KOPT-K1 (cell line): Measurements from ENCODE around the gene HELQ.

ENCODE experiments used
- H3K27ac ChIP-seq: fragments of 200-600 bp; sonication (generic); 2 replicates; pipeline ENCODE4 v1.5.1; 2016; ENCODE audit warnings: antibody characterized with exemption, mild to moderate bottlenecking, low read depth, low read length; ENCODE audit not compliant: poor library complexity, severe bottlenecking
- H3K36me3 ChIP-seq: fragments of 200-600 bp; sonication (generic); 2 replicates; pipeline ENCODE4 v1.5.1; 2017; ENCODE audit warnings: antibody characterized with exemption, mild to moderate bottlenecking, low read length, moderate library complexity; ENCODE audit not compliant: insufficient read depth
- H3K9me3 ChIP-seq: fragments of 200-600 bp; sonication (generic); 2 replicates; pipeline ENCODE4 v1.5.1; 2017; ENCODE audit warnings: antibody characterized with exemption, low read length, mild to moderate bottlenecking; ENCODE audit not compliant: insufficient read depth, poor library complexity, severe bottlenecking

HELQ gene

DNA sequence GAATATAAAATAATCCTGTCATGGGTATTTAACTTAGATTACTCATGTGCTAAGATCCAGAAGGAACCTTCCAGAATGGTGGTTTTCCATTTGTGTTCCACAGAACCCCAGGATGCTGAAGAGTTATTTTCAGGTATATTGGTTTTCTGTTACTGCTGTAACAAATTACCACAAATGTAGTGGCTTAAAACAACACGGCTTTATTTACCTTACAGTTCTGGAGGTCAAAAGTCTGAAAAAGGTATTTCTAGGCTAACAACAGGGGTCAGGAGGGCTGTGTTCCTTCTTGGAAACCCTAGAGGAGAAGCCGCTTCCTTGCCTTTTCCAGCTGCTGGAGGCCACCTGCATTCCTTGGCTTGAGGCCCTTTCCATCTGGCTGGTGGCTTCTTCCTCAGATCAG lies 63.1 kb downstream of the HELQ start:
- no peaks in the 10 kb centered on the region for H3K9me3 ChIP-seq
- no peak overlapping the region for H3K27ac ChIP-seq
- no peaks in the 10 kb centered on the region for H3K36me3 ChIP-seq

DNA sequence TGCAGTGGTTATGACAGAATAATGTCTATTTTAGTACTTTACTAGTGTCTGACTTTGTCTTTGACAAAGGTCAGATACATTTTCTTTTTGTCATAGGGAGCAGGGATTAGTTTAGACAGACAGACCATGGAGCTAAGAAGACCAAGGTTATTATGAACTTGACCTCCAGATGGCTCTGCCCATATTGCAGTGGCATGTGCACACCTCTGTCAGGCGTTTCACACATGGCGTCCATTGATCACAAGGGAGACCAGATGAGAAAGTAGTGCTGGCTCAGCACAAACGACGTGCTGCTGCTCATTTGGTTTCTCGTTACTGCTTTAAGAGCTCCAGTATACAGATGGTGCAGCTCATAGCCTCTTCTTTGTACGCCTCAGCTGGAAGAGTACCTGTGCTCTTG lies 64.7 kb downstream of the HELQ start:
- Histone ChIP-seq H3K9me3 (no peaks in the 10 kb centered on the region), H3K36me3 (no peaks in the 10 kb centered on the region), H3K27ac (no peak overlapping the region)

DNA sequence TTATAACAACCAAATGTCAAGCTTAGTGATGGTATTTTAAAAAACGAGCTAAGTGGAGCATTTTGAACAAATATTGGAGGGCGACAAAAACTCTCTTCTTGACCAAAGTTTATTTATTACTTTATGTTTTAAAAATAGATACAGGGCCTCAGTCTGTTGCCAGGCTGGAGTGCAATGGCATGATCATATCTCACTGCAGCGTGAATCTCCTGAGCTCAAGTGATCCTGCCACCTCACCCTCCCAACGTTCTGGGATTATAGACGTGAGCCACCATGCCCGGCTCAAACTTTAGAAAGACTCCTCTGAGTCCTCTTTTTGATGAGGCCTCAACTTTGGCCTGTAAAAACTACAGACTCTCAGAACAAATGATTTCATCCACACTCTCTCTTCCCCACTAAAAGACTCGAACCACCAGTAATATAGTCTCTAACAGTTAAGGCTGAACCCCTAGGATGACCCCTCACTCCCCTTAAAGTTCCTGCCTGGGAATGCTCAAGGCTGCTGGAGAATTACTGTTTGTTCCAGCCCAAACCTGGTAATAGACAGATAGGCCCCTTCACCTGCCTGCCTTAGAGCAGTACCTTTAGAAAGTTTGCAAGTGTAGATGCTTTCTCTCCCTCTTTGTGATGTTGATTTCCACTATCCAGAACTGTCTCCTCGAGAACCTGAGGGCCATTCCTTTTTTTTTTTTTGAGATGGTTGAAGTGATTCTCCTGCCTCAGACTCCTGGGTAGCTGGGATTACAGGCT lies 65.7 kb downstream of the HELQ start:
- no peaks in the 10 kb centered on the region for H3K9me3 ChIP-seq
- no peak overlapping the region for H3K27ac ChIP-seq
- H3K36me3 ChIP-seq, result no peaks in the 10 kb centered on the region

DNA sequence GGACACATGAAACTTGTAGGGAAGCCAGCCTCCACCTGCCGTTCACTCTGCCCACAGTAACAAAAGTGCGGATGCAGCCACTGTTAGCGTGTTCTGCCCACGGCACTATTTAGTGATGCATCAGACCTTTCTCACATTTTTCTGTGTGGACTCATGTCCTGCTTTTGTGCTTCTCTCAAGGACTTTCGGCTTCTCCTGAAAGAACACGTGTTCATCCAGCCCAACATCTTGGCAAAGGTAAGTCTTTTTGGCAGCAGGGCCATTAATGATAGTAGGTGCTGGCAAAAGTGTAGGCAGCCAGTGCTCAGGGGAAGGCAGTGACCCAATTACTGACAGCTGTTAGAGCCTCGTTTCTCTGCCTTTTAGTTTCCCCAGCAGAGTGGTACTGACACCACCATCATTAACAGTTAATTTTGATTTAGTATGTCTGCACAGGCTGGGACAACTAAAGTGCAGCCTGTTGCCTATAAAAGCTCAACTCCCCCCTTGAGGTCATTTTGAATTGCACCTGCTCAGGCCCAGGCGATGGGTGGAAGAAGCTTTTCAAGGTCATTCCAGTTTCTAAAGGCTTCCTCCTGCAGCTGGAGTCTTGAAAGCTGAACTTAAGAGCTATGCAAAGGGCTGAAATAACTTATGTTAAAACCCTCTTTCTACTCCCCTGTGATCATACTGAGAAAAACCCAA lies 66.4 kb downstream of the HELQ start:
- no peak overlapping the region for H3K27ac ChIP-seq

DNA sequence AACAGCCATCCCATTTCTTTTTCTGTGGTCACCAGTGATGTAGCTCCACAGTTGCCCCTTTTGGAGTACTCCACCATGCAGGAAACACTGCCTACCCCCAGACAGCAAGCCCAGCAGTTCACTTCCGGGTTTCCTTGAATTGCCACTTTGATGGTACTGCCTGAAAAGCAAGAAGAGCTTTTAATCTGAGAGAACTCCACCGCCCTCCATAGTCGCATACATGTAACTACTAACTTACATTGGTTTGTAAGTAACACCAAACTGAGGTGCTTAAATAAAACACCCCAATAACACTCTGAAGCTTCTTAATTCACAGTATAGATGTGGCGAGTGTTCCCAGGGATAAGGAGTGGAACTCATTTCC lies 67.3 kb downstream of the HELQ start:
- H3K36me3 ChIP-seq, result no peaks in the 10 kb centered on the region
- no peaks in the 10 kb centered on the region for H3K9me3 ChIP-seq
- H3K27ac ChIP-seq, result peak overlapping the region; percentile 37

More for the DNA sequence above, 66.4 kb downstream of the HELQ start:
- no peaks in the 10 kb centered on the region for H3K9me3 ChIP-seq
- no peaks in the 10 kb centered on the region for H3K36me3 ChIP-seq

DNA sequence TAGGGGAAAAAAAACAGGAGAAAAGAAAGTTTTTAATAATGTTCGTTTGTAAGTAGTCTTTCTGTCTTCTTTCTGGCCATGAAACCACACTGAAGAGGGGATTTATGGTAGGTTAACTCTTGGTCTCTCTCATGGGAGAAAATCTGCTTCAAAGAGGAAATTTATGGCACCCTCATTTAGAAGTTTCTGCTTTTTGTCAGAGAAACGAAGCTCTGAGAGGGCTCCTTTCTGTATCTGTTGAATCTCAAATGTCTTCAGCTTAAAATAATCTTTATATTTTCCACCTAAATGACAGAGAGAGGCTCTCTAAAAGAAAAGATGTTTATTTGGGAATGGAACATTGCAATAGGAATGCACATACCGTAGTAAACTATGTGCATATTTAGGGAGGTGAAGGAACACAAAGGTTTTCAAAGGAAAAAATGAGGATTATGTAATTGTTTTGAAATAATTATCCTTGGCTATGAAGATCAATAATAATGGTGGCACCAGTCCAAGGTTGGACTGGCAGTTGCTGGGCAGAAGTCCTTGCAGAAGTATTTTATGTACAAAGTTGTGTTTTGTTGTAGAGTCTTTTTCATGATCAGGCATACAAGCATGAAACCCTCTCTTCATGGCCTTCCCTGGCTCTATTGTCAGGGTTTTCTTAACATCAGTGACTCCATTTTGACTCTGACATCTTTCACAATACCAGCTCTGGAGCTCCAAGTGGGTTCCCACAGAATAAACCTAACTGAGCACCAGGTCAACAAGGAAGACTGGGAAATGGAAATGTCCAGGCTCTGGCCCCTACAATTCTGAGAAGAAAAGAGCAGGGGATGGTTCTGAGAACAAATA lies 67.9 kb downstream of the HELQ start:
- Histone ChIP-seq H3K27ac (peak overlapping the region; percentile 37), H3K36me3 (no peaks in the 10 kb centered on the region), H3K9me3 (no peaks in the 10 kb centered on the region)

DNA sequence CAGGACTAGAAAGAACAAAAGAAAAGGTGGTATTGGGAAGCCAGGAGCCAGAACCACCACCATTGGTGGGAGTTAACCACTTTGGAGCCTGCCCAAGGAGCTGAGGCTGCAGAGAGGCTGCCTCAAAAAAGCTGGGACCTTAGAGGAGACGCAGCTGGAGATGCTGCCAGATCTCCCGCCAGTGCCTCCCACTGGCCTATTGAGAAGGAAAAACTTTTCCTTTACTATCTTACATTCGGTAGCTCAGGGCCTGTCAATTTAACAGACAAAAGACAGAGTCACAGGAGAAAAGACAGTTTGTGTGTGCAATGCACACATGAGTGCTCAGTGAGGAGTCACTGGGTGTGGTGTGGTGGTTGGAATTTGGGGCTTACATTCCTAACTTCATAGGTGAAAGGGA lies 68.6 kb downstream of the HELQ start:
- Histone ChIP-seq H3K27ac (no peak overlapping the region), H3K9me3 (no peaks in the 10 kb centered on the region), H3K36me3 (no peaks in the 10 kb centered on the region)

DNA sequence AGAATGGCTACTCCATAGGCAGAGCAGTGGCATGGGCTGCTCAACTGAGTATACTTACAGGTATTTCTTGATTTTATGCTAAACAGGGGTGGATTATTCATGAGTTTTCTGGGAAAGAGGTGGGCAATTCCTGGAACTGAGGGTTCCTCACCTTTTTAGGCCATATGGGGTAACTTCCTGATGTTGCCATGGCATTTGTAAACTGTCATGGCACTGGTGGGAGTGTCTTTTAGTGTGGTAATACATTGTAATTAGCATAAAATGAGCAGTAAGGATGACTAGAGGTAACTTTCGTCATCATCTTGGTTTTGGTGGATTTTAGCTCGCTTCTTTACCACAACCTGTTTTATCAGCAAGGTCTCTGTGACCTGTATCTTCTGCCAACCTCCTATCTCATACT lies 72.8 kb downstream of the HELQ start:
- Histone ChIP-seq H3K27ac (no peak overlapping the region), H3K36me3 (no peaks in the 10 kb centered on the region), H3K9me3 (peaks cover 24% of the 10 kb centered on the region)

DNA sequence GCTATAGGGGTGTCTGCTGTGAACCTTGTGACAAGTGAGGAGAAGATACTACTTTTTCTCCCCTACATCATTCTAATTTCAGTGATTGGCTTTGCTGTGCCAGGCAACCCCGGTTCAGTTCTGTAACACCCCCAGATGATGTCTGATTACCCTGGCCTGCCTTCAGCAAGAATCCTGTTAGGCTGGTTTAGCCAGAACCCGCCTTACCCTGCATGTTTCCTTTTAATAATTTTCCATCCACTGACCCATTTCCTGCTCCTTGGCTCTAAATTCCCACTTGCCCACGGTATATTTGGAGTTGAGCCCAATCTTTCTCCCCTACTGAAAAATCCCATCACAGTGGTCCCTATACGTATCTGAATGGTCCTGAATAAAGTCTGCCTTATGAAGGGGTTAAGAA lies 74.5 kb downstream of the HELQ start:
- H3K9me3 ChIP-seq, result peaks cover 31% of the 10 kb centered on the region
- H3K27ac ChIP-seq, result no peak overlapping the region
- H3K36me3 ChIP-seq, result no peaks in the 10 kb centered on the region

DNA sequence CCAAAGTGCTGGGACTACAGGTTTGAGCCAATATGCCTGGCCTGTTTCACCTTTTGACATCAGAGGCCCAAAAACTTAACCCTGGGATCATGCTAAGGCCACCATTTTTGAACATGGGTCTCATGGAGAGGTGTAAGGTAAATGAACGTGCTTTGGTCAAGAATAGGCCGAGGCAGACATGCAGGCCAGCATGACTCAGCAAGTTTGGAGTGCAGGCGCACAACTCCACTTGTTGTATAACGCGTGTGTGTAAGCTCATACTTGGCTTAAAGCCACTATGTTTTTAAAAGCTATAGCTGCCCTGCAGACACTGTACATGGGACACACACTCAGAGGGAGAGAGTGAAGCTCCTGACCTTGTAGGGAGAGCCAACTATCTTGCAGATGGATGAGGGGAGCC lies 77.2 kb downstream of the HELQ start:
- Histone ChIP-seq H3K27ac (no peak overlapping the region), H3K9me3 (peaks cover 31% of the 10 kb centered on the region), H3K36me3 (no peaks in the 10 kb centered on the region)

DNA sequence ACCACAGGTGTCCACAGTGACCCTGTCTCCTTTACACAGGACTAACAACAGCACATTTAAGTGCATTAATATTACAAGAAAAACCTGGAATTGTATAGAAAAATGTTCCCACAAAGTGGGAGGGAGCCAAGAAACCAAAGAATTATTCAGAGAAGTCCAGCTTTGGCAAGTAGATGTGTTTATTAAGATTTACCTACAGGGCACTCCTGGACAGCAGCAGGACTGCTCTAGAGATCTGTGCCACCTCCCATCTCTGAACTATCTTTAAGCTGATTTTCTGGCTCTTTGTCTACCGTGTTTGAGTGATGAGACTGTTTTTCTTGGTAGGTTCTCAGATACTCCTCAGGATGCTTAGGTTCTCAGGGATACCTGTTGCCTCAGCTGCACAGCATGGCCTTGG lies 82.7 kb downstream of the HELQ start:
- H3K9me3 ChIP-seq, result peaks cover 8% of the 10 kb centered on the region

DNA sequence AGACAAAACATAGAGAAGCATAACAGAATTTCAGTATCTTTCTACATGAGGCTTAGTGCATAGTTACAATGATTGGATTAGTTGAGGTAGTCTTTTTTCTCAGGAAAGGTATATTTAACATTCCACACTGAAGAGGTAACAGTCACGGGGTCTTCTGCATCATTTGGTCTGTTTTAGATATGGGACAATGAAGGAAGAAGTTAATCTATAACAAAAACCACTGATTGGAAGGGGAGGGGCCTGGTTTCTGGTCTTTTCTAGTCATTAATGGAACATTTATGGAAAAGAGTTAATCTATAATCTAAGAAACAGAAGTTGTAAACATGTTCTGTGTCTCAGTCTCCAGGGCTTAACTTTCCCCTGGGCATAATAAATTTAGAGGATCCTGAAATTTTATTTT lies 83.7 kb downstream of the HELQ start:
- Histone ChIP-seq H3K36me3 (no peaks in the 10 kb centered on the region), H3K9me3 (no peaks in the 10 kb centered on the region), H3K27ac (no peak overlapping the region)

More for the DNA sequence above, 82.7 kb downstream of the HELQ start:
- H3K27ac ChIP-seq, result no peak overlapping the region
- no peaks in the 10 kb centered on the region for H3K36me3 ChIP-seq

DNA sequence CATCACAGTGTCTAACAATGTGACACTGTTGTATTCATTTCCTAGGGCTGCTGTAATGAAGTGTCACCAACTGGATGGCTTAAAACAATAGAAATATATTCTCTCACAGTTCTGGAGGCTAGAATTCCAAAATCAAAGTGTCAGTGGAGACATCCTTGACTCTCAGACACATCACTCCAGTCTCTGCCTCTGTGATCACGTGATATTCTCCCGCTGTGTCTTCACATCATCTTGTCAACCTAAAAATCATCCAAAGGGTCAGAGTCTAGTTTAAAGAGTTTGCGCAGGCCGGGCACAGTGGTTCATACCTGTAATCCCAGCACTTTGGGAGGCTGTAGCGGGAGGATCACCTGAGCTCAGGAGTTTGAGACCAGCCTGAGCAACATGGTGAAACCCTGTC lies 84.4 kb downstream of the HELQ start:
- Histone ChIP-seq H3K9me3 (no peaks in the 10 kb centered on the region), H3K36me3 (no peaks in the 10 kb centered on the region), H3K27ac (no peak overlapping the region)

DNA sequence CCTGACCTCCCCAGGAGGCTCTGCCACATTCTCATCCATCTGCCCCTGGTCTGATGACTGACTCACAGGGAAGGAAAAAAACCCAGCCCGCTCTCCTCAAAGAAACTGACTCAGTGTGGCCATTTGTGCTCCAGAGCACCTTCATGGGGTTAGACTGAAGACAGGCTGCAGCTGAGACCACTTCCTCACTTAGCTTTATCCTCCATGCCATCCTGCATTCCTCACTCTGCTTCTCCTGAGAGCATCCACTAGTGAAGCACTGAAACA lies 85.0 kb downstream of the HELQ start:
- no peaks in the 10 kb centered on the region for H3K9me3 ChIP-seq
- H3K27ac ChIP-seq, result no peak overlapping the region
- no peaks in the 10 kb centered on the region for H3K36me3 ChIP-seq

DNA sequence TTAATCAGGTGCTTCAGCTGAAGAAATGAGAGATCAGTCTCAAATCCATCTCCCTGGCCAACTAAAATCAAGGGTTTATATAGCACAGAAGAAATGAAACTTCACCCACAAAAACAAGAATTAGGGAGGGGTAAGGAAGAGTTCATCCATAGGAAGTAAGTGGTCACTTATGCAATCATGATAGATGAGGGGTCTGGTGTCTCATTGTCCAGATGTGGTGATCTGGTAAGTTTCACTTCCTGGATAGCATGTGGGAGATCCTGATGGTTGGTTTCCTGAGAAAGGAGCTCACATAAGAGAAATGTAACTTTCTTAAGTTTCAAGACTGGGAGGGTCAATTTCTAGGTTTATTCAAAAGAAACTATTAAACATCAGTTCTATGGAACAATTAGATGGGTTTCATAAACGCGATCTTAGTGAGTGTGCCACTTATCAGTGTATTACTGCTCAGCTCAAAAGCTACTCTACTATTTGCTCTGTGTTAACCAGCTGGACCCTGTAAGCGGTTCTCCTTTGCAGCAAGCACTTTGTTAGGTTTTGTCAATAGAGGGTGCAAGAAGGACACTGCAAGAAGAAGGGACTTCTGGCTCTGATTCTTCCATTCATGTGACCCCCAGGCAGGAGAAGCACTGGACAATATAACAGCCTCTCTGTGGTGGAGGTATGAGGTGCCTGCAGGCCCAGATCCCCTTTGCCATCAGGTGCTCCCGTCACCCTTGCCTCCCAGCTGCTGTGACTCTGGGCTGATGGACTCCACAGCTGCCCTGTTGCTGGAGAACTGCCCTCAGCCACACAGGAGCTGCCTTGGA lies 85.6 kb downstream of the HELQ start:
- no peak overlapping the region for H3K27ac ChIP-seq
- no peaks in the 10 kb centered on the region for H3K36me3 ChIP-seq
- no peaks in the 10 kb centered on the region for H3K9me3 ChIP-seq
